ENCODE data around the gene ACTL7A.

DNA sequence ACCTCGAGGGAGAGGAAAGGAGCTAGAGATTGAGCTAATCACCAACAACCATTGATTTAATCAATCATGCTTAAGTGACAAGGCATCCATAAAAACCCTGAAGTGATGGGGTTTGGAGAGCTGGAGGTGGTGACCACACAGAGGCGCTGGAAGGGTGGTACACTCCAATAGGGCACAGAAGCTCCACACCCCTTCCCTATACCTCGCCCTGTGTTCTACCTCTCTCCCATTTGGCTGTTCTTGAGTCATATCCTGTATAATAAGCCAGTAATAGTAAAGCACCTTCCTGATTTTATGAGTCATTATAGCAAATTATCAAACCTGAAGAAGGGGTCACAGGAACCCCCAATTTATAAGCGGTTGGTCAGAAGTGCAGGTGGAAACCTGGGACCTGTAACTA, 24.5 kb upstream of the ACTL7A start:
- TF ChIP-seq, protein P1, sequence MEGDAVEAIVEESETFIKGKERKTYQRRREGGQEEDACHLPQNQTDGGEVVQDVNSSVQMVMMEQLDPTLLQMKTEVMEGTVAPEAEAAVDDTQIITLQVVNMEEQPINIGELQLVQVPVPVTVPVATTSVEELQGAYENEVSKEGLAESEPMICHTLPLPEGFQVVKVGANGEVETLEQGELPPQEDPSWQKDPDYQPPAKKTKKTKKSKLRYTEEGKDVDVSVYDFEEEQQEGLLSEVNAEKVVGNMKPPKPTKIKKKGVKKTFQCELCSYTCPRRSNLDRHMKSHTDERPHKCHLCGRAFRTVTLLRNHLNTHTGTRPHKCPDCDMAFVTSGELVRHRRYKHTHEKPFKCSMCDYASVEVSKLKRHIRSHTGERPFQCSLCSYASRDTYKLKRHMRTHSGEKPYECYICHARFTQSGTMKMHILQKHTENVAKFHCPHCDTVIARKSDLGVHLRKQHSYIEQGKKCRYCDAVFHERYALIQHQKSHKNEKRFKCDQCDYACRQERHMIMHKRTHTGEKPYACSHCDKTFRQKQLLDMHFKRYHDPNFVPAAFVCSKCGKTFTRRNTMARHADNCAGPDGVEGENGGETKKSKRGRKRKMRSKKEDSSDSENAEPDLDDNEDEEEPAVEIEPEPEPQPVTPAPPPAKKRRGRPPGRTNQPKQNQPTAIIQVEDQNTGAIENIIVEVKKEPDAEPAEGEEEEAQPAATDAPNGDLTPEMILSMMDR (IDR thresholded peaks at IDR 0.05) = no peak
- TF ChIP-seq POLR2A (IDR thresholded peaks at IDR 0.05) = no peak
